SKM-1 (cell line): ENCODE data around the gene CKAP5.
"Not testable (repeated sequence)": the region's sequence is repeated elsewhere in the genome, so short reads cannot be mapped to it uniquely, and the experiment has no call there.

Experiments used
- DNase-seq: peaks from one replicate; lab custom pipeline; 2025; ENCODE audit not compliant: unreplicated experiment; lab: John Stamatoyannopoulos, UW

Gene CKAP5

DNA sequence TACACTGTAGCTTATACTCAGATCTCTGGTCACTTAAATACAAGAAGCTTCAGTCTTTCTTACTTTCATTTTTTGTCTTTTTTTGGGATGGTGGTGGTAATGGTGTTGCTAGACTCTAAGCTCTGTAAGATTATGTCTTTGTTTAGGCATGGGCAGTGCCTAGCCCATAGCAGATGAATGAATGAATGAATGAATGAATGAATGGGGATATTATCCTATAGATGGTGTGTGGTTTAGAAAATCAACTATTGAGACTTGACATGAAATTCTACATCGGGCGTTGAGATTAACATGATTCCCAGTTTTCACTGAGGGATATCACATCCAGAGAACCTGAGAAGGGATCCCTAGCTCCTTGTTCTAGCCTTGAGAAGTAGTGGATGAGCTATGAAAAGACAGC, 9.8 kb upstream of the CKAP5 start:
- DNase-seq, result no peak

DNA sequence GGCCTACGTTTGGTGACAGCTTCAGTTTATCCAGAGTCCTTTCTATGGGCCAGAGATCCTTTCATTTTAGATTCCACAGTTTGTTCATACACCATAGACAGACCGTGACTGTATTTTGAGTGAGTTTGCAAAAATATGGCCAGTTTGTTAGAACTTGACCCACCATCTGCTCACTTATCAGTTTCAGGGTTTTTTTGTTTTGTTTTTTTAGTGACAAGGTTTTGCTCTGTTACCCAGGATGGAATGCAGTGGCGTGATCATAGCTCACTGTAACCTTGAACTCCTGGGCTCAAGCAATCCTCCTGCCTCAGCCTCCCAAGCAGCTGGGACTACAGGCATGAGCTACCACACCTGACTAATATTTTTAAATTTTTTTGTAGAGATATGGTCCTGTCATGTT, 9.1 kb upstream of the CKAP5 start:
- DNase-seq, result no peak

DNA sequence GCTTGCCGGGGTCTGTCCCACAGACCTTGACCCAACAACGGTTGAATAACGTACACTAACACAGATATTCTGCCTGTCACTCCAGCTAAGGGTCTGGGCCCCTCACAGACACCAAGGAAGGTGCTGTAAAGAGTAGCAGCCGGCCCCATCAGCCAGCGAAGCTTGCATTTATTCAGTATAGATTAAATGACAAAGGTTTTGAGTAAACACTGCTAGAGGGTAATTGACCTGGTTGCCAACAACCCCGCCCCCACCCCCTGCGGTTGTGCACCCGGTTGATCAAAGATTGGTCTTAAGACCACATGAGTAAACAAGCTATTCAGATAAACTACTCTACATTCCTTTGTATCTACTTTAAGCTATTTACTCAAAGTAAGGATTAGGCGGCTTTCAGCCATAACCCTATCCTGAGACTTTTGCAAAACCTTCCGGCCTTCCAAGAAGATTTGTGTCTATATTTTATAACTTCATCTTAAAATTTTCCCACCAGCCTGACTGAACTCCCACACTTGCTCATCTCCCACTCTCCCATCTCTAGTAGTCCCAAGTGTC, 4.8 kb upstream of the CKAP5 start:
- DNase-seq, result no peak

DNA sequence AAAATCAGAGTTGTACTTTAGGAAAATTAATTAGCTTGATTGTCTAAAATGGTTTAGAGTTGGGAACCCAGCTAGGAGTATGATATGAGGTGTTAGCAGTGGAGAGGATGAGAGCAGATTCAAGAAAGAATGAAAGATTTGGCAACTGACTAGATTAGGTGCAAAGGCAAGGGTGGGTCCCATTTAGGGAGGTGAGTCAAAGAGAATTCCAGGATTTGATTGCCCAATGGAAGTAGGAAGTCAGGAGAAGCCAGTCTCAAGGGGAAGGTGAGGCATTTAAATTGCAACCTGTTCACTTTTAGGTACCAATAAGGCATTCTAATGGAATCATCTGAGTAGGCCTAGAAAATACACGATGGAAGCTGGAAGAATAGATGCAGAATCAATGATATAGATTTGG, 3.6 kb upstream of the CKAP5 start:
- no peak for DNase-seq

DNA sequence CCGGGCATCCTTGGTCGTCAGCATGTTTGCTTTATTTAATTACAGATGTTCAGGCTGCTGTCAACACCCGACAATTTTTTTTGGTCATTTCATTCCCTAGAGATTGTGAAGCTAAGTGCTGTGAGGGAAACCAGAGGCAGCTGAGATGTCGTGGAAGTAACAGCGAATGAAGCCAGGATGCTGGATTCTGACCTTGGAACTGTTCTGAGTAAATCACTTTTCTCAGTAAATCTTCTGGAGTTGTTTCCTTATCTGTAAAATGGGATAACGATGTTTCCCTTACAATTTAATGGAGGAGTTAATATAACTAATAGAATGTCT, 390 bp upstream of the CKAP5 start:
- no peak for DNase-seq

DNA sequence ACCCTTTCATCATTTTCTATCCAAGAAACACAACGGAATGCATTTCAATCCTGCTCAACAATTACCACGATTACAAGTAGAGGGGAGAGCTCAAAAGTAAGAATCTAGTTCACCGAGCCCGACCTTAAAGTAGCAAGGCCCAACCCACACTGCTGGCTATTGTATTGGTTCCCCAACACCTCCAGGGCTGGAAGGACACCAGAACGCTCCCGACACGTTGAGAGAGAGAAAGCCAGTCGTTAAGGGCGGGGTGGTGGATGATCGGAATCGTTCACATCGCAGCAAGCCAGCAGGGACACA, 690 bp downstream of the CKAP5 start:
- DNase-seq, result no peak

DNA sequence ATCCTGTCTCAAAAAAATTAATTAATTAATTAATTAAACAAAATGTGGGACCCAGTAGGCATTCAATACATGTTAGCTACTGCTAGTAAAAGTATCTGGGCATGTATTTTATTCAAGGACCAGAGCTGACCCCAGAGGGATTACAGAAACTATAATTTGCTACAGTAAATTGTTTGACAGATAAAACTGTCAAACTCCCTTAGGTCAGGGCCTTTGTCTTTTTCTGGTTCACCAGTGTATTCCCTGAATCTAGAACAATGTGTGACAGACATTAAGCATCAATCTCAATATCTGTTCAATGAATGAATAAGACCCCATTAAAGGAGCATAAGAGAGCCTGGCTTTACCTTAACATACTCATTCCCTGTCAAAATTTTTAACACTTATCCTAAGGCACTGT, 6.0 kb downstream of the CKAP5 start:
- DNase-seq, result no peak

DNA sequence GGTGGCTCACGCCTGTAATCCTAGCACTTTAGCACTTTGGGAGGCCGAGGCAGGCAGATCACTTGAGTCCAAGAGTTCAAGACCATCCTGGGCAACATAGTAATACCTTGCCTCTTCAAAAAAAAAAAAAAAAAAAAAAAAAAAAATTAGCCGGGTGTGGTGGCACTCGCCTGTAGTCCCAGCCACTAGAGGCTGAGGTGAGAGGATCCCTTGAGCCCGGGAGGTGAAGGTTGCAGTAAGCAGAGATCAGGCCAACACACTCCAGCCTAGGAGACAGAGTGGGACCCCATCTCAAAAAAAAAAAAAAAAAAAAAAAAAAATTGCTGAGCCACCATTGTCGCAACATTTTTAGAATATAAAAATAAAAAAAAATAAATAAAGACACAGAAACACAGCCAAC, 7.6 kb downstream of the CKAP5 start:
- no peak for DNase-seq

DNA sequence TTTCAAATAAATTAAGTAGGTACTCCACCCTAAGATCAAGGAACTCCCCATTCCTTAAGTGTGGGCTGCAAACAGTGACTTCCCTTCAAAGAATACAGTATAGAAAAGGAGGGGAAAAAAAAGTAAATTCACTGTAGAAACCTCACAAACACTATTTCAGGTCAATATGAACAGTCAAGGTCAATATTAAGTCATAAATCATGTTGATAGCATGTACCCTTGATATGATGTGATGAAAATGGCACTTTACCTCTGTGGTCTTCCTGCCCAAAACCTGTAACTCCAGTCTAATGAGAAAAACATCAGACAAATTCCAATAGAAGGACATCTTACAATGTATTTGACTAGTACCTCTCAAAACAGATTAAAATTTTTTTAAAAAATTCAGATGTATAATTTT, 8.2 kb downstream of the CKAP5 start:
- no peak for DNase-seq

DNA sequence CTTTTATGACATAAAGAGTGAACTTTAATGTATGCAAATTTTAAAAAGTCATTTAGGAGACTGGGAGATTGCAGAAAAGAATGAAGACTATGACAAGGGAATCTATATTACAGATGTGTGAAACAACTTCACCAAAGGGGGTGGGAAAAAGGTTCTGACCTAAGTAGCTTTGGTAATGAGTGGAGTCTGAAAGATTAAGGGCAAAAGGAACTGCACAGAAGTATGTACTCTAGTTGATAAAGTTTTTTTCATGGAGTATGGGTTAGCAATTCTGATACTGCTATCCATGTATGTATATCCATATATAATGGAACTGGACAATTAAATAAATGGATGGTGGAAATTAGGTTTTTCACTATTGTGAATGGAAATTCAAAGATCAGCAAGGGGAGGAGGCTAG, 9.2 kb downstream of the CKAP5 start:
- DNase-seq, result no peak

DNA sequence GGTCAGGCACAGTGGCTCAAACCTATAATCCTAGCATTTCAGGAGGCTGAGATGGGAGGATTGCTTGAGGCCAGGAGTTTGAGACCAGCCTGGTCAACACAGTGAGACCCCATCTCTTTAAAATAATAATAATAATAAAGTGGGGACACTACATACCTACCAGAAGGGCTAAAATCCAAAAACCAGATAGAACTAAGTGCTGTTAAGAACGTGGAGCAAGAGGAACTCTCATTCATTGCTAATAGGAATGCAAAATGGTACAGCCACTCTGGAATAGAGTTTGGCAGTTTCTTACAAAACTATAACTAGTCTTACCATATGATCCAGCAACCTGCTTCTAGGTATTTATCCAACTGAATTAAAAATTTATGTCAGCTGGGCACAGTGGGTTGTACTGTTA, 9.6 kb downstream of the CKAP5 start:
- DNase-seq, result no peak

DNA sequence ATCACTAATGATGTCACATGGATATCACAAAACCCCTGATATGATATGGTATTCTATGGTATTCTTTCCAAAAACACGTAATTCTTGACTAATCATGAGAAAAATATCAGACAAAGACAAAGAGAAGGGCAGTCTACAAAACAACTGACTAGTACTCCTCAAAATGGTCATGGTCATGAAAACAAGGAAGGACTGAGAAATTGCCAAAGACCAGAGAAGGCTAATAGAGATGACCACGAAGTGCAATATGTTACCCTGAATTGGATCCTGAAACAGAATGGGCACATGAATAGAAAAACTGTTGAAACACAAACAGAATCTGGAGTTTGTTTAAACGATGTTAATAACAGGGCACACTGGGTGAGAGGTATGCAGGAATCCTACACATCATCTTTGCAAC, 10.2 kb downstream of the CKAP5 start:
- DNase-seq, result no peak

DNA sequence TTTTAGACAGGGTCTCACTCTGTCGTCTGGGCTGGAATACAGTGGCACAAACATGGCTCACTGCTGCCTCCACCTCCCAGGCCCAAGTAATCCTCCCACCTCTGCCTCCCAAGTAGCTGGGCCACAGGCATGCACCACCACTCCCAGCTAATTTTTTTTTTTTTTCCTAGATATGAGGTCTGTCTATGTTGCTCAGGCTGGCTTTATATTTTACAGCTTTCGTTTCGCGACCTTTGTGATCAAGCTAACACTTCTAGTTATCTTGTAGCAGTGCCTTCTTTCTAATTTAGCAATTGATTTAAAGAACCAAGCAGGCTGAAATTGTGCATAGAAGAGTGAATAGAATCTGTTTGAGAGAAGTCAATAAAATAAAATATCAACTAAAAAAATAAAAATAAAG, 11.3 kb downstream of the CKAP5 start:
- DNase-seq, result no peak

DNA sequence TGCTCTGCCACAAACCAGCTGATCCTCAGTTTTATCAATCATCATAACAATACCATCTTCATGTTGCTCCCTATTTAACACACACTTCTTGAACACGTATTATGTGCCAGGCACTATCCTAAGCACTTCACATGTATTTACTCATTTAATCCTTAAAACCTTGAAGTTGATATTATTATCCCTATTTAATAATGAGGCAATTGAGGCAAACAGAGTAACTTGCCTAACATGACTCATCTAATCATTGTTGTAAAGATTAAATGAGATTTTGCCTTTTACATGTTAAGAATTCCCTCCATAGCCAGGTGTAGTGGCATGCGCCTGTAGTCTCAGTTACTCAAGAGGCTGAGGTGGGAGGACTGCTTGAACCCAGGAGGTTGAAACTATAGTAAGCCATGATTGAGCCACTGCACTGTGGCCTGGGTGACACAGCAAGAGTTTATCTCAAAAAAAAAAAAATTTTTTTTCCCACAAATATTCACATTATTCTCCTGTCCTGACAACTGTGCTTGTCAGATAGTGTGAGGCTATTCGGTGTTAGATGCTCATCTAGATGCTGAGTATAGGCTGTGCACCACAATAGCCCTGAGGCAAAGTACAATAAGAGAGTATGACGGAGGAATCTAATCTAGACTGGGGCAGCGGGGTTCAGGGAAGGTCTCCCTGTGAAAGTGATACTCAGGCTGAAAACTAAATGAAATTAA, 13.4 kb downstream of the CKAP5 start:
- no peak for DNase-seq

DNA sequence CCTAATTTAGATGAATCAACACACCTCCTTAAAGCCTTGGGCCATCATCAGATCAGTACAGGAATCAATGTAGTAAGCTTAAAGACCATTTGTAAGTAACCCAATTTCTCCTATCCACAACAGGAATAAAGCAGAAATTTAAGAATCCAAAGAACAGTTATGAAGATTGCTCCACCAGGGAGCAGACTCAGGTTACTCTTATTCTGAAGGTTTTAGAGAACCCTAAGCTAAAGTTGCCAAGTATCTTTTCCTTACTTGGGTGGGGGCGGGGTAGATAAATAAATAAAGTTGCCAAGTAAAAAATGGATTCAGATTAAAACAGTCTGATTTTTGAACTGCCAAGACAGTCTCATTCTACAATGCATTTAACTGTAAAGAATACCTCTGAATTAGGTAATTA, 18.1 kb downstream of the CKAP5 start:
- DNase-seq, result no peak

DNA sequence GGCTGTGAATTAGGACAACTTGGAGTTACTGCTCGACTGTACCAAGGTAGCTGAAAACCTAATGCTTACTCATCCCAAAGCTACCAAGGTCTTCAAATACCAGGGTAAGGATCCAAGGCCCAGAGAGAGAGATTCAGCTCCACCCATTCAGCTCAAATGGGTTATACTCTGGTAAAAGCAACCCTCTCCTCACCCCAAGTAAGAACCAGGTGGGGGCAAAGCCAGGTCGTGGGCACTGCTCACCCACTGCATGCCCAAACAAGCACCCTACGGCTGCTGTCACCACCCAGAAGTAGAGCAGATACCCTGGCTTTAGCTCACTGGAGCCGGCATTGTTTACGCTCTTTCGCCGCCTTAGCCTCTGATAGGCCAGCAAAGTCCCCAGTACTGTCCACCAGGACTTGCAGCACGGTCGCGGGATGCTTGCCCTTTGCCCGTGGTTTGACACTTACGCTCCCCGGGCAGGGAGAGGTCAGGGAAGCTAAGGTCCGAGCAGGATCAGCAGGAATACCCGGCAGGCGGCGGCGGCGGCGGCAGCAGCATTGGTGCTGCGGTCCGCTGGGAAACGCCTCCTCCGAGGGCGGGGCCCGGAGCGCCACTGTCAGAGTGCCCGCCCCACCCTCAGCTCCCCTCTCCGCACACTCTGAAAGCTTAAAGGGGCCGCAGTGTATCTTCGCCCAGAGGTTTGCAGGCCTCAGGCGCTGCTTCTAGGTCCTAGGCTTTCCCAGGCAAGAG, 19.6 kb downstream of the CKAP5 start:
- no peak for DNase-seq

DNA sequence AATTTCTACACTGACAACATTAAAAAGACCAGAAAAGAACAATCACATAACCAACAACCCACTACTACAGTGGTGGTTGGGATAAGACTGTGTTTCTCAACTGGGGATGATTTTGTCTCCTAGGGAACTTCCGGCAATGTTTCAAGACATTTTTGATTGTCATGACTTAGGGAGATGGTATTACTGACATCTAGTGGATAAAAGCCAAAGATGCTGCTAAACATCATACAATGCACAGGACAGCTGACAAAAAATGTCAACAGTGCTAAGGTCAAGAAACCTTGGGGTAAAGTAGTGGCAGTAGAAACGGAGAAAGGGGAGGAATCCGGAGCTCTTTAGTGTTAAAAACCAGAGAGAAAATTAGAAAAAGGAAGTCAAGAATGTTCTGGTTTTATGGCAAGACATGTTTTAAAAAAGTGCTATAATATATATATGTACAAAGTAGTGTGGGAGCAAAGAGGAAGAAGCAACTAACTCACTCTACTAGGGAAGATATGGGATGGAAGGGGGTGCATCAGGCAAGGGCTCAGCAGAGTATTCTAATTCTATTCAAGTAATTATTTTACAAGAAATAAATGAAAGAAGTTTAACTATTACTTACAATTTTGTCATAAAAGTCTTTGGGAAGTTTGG, 37.2 kb downstream of the CKAP5 start:
- no peak for DNase-seq

DNA sequence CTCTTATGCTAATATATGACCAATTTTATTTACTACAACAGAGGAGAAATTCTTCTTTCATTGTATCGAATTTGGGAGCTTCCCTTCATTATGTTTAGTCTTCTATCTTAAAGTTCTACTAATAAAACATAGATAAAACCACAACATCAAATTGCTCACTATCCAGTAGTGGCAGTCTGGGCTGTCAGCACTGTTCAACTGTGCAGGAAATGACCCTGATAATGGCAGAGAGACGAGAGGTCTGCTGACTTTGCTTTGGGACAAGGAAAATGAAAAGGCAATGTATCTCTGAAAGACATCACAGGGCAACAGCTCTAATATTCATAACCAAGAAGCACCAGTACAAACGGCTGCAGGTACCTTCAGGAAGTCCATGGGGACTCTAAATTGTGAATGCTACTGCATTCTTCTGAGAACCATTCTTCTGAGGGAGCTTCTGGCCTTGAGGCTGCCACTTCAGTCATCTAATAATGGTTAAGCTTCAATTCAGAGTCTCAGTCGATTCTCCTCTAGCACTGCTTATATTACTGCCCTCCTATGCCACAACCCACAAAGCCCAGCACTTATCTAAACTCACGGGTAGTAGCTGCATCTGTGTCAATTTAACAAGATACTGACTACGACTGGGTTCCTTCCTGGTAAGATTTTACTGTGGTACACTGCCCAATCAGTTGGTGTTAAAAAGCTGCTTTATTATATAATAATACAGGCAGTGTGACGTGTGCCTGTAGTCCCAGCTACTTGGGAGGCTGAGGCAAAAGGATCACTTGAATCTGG, 44.2 kb downstream of the CKAP5 start:
- no peak for DNase-seq

DNA sequence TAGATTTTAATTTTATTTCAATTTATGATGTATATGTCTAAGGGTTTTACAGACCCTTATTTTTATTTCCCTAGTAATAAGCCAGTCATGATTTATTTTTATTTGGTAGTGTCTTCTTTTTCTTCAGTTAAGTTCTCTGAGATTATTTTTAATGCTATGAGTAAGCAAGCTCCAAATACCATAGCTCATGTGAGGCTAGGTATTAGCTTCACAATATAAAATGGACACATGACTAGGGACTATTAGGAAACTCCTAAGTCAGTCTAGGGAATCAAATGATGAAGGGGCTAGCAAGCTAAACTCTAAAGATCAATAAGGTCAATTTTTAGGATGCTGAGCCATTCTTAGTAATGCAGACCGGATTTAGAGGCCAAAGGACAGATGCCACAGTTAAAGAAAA, 45.9 kb downstream of the CKAP5 start:
- no peak for DNase-seq

DNA sequence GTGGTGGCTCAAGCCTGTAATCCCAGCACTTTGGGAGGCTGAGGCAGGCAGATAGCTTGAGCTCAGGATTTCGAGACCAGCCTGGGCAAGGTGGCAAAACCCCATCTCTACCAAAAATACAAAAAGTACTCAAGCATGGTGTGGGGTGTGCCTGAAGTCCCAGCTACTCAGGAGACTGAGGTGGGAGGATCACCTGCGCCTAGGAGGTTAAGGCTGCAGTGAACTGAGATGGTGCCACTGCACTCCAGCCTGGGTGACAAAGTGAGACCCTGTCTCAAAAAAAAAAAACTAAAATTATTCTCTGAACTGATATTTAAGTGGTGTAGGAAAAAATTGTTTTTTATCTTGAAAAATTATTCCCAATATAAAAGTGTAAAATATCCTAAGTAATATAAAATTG, 46.4 kb downstream of the CKAP5 start:
- DNase-seq, result not testable (repeated sequence)

DNA sequence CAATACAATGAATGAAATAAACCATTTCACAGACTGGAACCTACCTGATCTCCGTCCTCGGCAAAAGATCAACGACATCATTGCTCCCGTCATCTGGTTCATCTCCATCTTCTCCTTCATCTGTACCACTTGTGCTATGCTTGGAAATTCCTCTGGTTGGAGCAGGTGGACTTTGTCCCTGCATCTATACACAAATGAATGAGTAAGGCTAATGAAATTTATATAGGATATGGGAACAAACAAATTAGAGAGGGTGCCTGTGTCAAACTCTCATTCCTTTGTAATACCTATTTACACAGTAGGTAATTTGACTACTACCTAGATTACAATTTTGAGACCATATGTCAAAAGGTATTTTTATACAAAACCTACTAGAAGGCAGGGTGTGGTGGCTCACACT, 67.7 kb downstream of the CKAP5 start:
- DNase-seq, result no peak

DNA sequence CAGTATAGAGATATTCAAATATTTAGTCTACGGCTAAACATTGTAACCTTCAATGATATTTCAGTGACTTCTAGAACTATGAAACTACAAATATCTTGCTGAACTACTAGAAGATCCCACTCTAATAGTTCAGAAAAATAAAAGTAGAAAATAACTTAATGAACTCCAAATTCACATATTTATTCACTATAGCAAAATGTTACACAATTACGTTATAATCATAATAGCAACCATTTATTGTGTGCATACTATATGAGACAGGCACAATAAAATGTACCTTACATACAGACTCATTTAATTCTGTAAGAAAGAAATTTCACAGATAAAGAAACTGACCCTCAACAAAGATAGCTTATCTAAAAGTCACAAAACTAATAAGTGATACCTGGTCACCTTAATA, 69.2 kb downstream of the CKAP5 start:
- DNase-seq, result no peak
